Neuronal stem cell (in vitro differentiated cells): ENCODE results near the gene NSMF.
A peak's percentile ranks its signal among the peaks of the same experiment; 100 is the strongest.

Experiments
- DNase-seq: peaks from one replicate; pipeline ENCODE4 v3.0.0-alpha.2; 2013; ENCODE audit warnings: low spot score
- H2AFZ ChIP-seq: one replicate; pipeline ENCODE4 v1.6.1; 2013; ENCODE audit warnings: mild to moderate bottlenecking, low read length, inconsistent platforms
- H2AK5ac ChIP-seq: 2 replicates; pipeline ENCODE4 v1.6.1; 2013; ENCODE audit warnings: low read depth, mild to moderate bottlenecking, inconsistent platforms, low read length, moderate library complexity, mixed read lengths
- H2BK120ac ChIP-seq: 2 replicates; pipeline ENCODE4 v1.6.1; 2013; ENCODE audit warnings: low read depth, mild to moderate bottlenecking, inconsistent platforms, low read length, moderate library complexity, mixed read lengths
- H2BK12ac ChIP-seq: one replicate; pipeline ENCODE4 v1.6.1; 2013; ENCODE audit warnings: low read length, inconsistent platforms
- H2BK15ac ChIP-seq: 2 replicates; pipeline ENCODE4 v1.6.1; 2013; ENCODE audit warnings: mild to moderate bottlenecking, low read length, inconsistent platforms, mixed read lengths
- H2BK5ac ChIP-seq: one replicate; pipeline ENCODE4 v1.6.1; 2013; ENCODE audit warnings: inconsistent platforms, mild to moderate bottlenecking, low read length, moderate library complexity
- H3K14ac ChIP-seq: one replicate; pipeline ENCODE4 v1.6.1; 2013; ENCODE audit warnings: low read length, inconsistent platforms
- H3K18ac ChIP-seq: 2 replicates; pipeline ENCODE4 v1.6.1; 2013; ENCODE audit warnings: low read length, inconsistent platforms
- H3K23ac ChIP-seq: 2 replicates; pipeline ENCODE4 v1.6.1; 2013; ENCODE audit warnings: low read depth, mild to moderate bottlenecking, mixed read lengths, low read length, inconsistent platforms; ENCODE audit not compliant: poor library complexity
- H3K27ac ChIP-seq: replicated peaks from 3 replicates; pipeline ENCODE4 v1.5.1; 2013; ENCODE audit warnings: low read length, inconsistent platforms
- H3K27me3 ChIP-seq, 3 experiments: 2 replicates each; pipeline ENCODE4 v1.6.1; 2013; ENCODE audit warnings: low read length in 3 of 3, mild to moderate bottlenecking in 2 of 3, inconsistent platforms in 1 of 3, low read depth in 1 of 3, mixed read lengths in 1 of 3, moderate library complexity in 1 of 3; ENCODE audit not compliant: control insufficient read depth in 3 of 3, insufficient read depth in 3 of 3
- H3K36me3 ChIP-seq, 2 donors: replicated peaks in 1 of 2; 2 replicates each; pipeline ENCODE4 v1.6.1; 2013; ENCODE audit warnings: low read length in 2 of 2; ENCODE audit not compliant: control insufficient read depth in 2 of 2, insufficient read depth in 2 of 2
- H3K4ac ChIP-seq: 2 replicates; pipeline ENCODE4 v1.6.1; 2013; ENCODE audit warnings: inconsistent platforms, mild to moderate bottlenecking, low read length, moderate library complexity
- H3K4me1 ChIP-seq, 2 donors: 1 replicate in 1 of 2; 2 replicates in 1 of 2; pipeline ENCODE4 v1.6.1; 2013; ENCODE audit warnings: low read length in 2 of 2, low read depth in 1 of 2; ENCODE audit not compliant: control insufficient read depth in 2 of 2, insufficient read depth in 1 of 2
- H3K4me2 ChIP-seq: one replicate; pipeline ENCODE4 v1.6.1; 2013; ENCODE audit warnings: mild to moderate bottlenecking, low read length, inconsistent platforms; ENCODE audit not compliant: insufficient read depth, poor library complexity, severe bottlenecking
- H3K4me3 ChIP-seq, 2 donors: 2 replicates each; pipeline ENCODE4 v1.5.1; 2013; ENCODE audit warnings: low read length in 2 of 2, mild to moderate bottlenecking in 2 of 2, inconsistent platforms in 1 of 2, moderate library complexity in 1 of 2
- H3K79me1 ChIP-seq: one replicate; pipeline ENCODE4 v1.6.1; 2013; ENCODE audit warnings: low read depth, mild to moderate bottlenecking, inconsistent platforms, low read length, moderate library complexity
- H3K9ac ChIP-seq: one replicate; pipeline ENCODE4 v1.6.1; 2013; ENCODE audit warnings: mild to moderate bottlenecking, low read depth, low read length, inconsistent platforms; ENCODE audit not compliant: poor library complexity
- H3K9me3 ChIP-seq, 2 donors: replicated peaks in 1 of 2; 2 replicates each; pipeline versions ENCODE3 to v1.6.1; 2013; ENCODE audit warnings: low read length in 2 of 2, mild to moderate bottlenecking in 2 of 2, inconsistent platforms in 1 of 2, low read depth in 1 of 2, mixed read lengths in 1 of 2, moderate library complexity in 1 of 2; ENCODE audit not compliant: control insufficient read depth in 2 of 2, insufficient read depth in 1 of 2
- H4K8ac ChIP-seq: one replicate; pipeline ENCODE4 v1.6.1; 2013; ENCODE audit warnings: low read depth, mild to moderate bottlenecking, inconsistent platforms, low read length, moderate library complexity
- H4K91ac ChIP-seq: one replicate; pipeline ENCODE4 v1.6.1; 2013; ENCODE audit warnings: low read length, low read depth, mild to moderate bottlenecking, inconsistent platforms; ENCODE audit not compliant: poor library complexity
- WGBS, 2 donors: extraction: QIAGEN DNeasy Blood & Tissue Kit; methylation state at CpG; one replicate each; pipeline ENCODE4 v1.1.7; 2013; ENCODE audit warnings: missing lambda C conversion rate in 2 of 2, mixed read lengths in 1 of 2; ENCODE audit not compliant: insufficient read length in 2 of 2, insufficient replicate concordance in 1 of 2; ENCODE audit errors: extremely low coverage in 2 of 2; 5-methylcytosine and 5-hydroxymethylcytosine counted together

Gene NSMF

DNA sequence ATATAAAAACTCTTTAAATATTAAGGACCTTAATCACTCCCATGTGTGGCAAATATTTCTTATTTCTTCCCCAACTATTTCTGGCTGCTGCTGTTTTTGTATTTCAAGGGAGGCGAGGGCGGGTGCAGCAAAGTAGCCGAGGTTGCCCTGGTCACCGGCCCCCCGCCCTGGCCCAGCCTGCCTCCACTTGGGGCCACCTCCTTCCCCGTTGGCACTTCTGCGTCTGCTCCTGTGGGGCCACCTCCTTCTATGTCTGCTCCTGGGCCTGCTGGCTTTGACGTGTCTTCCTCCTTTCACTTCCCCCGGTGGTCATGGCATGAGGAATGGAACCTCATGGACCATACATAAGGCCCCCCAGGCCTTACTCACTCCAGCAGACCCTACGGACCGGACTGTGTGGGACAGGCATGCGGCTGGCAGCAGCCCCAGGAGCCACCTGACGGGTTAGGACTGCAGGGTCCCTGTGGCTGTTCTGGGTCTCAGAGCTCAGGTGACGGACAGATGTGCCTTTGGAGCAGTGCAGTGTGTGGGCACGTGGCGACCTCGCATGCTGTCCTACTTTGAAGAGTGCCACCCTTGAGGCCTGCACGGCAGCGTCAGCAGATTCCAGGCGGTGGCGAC is 12.2 kb downstream of the NSMF start:
- Histone ChIP-seq H4K8ac (no peak overlapping the region), H2BK15ac (no peak overlapping the region), H3K14ac (no peak overlapping the region), H3K4me1 (peaks cover under 1 to 6% of the 10 kb centered on the region in 2 donors), H2BK5ac (peak overlapping the region; percentile 53), H2AFZ (no peak overlapping the region), H2AK5ac (peak overlapping the region; percentile 28), H3K27ac (no peak overlapping the region), H3K4ac (no peak overlapping the region), H3K23ac (peak overlapping the region; percentile 55), H3K4me3 (peak overlapping the region in 1 of 2 donors; percentile 16), H3K4me2 (no peak overlapping the region), H3K9ac (no peak overlapping the region), H2BK12ac (no peak overlapping the region), H3K36me3 (peaks cover 9 to 17% of the 10 kb centered on the region in 2 donors), H2BK120ac (no peak overlapping the region), H3K27me3 (peaks cover 0 to 5% (median 3%) of the 10 kb centered on the region in 3 experiments), H4K91ac (no peak overlapping the region), H3K18ac (no peak overlapping the region), H3K9me3 (no peaks in the 10 kb centered on the region), H3K79me1 (no peaks in the 10 kb centered on the region)
- no peak for DNase-seq
- WGBS, 2 donors = no CpG with 5 or more reads among the region's 21 CpGs

DNA sequence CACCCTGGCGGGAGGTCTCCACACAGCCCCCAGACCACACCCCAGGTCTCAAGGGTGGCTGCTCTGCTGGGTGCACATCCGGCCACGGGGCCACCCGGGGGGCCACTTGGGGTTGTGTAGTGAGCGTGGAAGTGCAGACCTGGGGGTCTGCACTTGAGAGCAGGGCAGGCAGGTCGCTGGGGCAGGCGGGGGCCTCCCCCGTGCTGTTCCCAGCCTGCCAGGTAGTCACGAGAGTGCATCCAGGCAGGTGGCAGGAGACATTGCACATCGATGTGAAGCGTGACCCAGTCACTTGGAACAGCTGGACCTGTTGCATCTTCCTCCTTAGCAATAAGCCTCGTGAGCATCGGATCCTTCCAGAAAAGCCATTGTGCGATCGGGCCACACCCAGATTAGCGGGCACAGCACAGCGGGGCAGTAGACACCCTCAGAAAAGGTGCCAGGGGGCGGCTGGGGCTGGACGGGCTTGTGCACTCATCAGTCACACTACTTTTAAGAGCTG is 13.2 kb downstream of the NSMF start:
- no peaks in the 10 kb centered on the region for H3K9me3 ChIP-seq
- H3K27me3 ChIP-seq = peaks cover 0 to 6% (median 4%) of the 10 kb centered on the region in 3 experiments
- H4K8ac ChIP-seq = no peak overlapping the region
- peaks cover 2 to 8% of the 10 kb centered on the region in 2 donors for H3K4me1 ChIP-seq
- peaks cover 9 to 17% of the 10 kb centered on the region in 2 donors for H3K36me3 ChIP-seq
- peak overlapping the region; percentile 60 for H2BK15ac ChIP-seq
- WGBS, 2 donors = no CpG with 5 or more reads among the region's 19 CpGs
- no peak overlapping the region for H3K27ac ChIP-seq
- no peak overlapping the region for H3K4me2 ChIP-seq
- no peak overlapping the region for H3K23ac ChIP-seq
- no peaks in the 10 kb centered on the region for H3K79me1 ChIP-seq
- DNase-seq = no peak
- H3K4me3 ChIP-seq = no peak overlapping the region
- peak overlapping the region; percentile 4 for H2AK5ac ChIP-seq
- H2AFZ ChIP-seq = no peak overlapping the region
- peak overlapping the region; percentile 84 for H3K18ac ChIP-seq
- no peak overlapping the region for H2BK5ac ChIP-seq
- no peak overlapping the region for H2BK12ac ChIP-seq
- H2BK120ac ChIP-seq = no peak overlapping the region
- H4K91ac ChIP-seq = no peak overlapping the region
- no peak overlapping the region for H3K4ac ChIP-seq
- no peak overlapping the region for H3K14ac ChIP-seq
- no peak overlapping the region for H3K9ac ChIP-seq

DNA sequence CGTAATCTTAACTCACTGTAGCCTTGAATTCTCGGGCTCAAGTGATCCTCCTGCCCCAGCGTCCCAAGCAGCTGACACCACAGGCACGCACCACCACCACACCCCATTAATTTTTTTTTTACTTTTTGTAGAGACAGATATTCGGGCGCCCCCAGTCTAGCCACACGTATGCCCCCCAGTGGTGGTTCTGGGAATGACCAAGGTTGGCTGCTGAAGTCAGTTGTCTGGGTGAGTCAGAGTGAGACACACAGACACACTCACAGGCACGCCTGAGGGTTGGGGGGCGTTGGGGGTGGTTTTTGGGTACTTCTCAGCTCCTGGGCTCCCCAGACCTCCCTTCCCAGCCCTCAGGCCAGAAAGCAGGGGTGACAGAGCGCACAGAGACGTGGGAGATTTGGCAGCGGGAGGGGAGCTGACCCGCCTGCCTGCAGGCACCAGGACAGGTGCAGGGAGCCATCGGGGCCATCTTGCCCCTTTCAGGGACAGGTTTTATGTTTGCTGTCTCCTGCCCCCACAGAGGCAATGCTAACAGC is 13.8 kb downstream of the NSMF start:
- Histone ChIP-seq H2BK12ac (no peak overlapping the region), H3K4me3 (no peak overlapping the region), H2BK120ac (no peak overlapping the region), H3K27me3 (peaks cover 0 to 6% (median 4%) of the 10 kb centered on the region in 3 experiments), H3K27ac (no peak overlapping the region), H2AFZ (peak overlapping the region; percentile 57), H3K4me2 (no peak overlapping the region), H2BK15ac (peak overlapping the region; percentile 60), H3K36me3 (peaks cover 9 to 17% of the 10 kb centered on the region in 2 donors), H2BK5ac (no peak overlapping the region), H4K8ac (no peak overlapping the region), H3K9me3 (no peaks in the 10 kb centered on the region), H3K4ac (no peak overlapping the region), H3K14ac (peak overlapping the region; percentile 58), H3K4me1 (peaks cover 2 to 8% of the 10 kb centered on the region in 2 donors), H3K9ac (peak overlapping the region; percentile 50), H2AK5ac (peak overlapping the region; percentile 4), H3K18ac (peak overlapping the region; percentile 84), H4K91ac (no peak overlapping the region), H3K79me1 (no peaks in the 10 kb centered on the region), H3K23ac (peak overlapping the region; percentile 48)
- WGBS, 2 donors = no CpG with 5 or more reads among the region's 14 CpGs
- DNase-seq = peak; percentile 77

DNA sequence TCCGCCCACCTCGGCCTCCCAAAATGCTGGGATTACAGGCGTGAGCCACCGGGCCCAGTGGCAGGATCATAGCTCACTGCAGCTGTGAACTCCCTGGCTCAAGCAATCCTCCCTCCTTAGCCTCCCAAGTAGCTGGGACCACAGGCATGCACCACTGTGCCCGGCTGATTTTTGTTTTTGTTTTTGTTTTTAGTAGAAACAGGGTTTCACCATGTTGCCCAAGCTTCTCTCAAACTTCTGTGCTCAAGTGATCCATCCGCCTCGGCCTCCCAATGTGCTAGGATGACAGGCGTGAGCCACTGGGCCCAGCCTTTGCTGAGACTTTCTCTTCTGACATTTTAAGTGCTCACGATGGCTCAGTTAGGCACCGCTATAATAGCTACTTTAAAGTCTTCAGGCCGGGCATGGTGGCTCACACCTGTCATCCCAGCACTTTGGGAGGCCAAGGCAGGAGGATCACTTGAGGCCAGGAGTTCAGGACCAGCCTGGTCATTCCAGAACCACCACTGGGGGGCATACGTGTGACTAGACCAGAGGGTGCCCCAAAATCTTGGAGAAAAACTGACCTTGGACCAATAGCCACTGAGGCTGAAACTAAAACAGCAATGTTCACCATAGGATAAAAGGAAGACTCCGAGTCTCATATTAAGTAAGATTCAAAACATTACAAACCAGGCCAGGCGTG is 14.9 kb downstream of the NSMF start:
- Histone ChIP-seq H2AK5ac (no peak overlapping the region), H2AFZ (no peak overlapping the region), H2BK120ac (no peak overlapping the region), H3K23ac (no peak overlapping the region), H4K91ac (no peak overlapping the region), H3K4me1 (peaks cover 2 to 8% of the 10 kb centered on the region in 2 donors), H2BK5ac (no peak overlapping the region), H3K79me1 (no peaks in the 10 kb centered on the region), H3K27me3 (peaks cover 0 to 6% (median 4%) of the 10 kb centered on the region in 3 experiments), H3K18ac (no peak overlapping the region), H3K4me2 (no peak overlapping the region), H3K4ac (no peak overlapping the region), H3K9me3 (no peaks in the 10 kb centered on the region), H3K36me3 (peaks cover 4 to 7% of the 10 kb centered on the region in 2 donors), H3K14ac (no peak overlapping the region), H3K9ac (no peak overlapping the region), H3K27ac (no peak overlapping the region), H2BK12ac (no peak overlapping the region), H2BK15ac (no peak overlapping the region), H4K8ac (no peak overlapping the region), H3K4me3 (peak overlapping the region in 1 of 2 donors; percentile 48)
- no peak for DNase-seq
- no CpG with 5 or more reads among the region's 14 CpGs for WGBS, 2 donors
